ENCODE measurements around the gene IFI30.

IFI30 gene

DNA sequence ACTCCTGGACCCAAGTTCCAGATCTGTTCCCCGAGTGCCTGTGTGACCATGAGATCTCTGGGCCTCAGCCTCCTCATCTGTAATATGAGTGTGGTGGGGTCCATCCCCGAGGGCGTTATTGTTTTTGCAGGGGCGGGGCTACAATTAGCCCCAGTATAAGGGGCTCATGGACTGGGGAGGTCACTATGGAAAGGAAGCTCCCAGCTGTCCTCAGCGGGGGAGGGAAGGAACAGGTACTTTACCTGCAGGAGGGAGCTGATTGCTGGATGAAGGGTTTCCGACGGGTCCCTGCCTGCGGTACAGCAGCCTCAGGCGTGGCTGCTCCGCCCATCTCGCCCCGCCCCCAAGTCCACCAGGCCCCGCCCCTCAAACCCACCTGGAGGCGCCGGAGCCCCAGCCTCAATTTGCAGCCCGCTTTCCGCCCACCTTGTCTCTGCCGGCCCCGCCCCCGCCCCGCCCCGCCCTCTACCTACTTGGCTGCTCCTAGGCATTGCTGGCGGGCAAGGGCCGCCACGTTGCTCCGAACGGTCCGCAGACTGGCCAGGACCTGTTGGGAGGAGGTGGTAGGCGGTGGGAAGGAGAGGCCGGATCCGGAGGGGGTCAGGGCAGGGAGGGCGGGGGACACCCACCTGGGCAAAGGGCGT, 47.1 kb downstream of the IFI30 start:
- no peak overlapping the region for H3K4me3 ChIP-seq (ENCODE audit: low read depth, low read length)
- TF ChIP-seq, protein P1, sequence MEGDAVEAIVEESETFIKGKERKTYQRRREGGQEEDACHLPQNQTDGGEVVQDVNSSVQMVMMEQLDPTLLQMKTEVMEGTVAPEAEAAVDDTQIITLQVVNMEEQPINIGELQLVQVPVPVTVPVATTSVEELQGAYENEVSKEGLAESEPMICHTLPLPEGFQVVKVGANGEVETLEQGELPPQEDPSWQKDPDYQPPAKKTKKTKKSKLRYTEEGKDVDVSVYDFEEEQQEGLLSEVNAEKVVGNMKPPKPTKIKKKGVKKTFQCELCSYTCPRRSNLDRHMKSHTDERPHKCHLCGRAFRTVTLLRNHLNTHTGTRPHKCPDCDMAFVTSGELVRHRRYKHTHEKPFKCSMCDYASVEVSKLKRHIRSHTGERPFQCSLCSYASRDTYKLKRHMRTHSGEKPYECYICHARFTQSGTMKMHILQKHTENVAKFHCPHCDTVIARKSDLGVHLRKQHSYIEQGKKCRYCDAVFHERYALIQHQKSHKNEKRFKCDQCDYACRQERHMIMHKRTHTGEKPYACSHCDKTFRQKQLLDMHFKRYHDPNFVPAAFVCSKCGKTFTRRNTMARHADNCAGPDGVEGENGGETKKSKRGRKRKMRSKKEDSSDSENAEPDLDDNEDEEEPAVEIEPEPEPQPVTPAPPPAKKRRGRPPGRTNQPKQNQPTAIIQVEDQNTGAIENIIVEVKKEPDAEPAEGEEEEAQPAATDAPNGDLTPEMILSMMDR (IDR thresholded peaks at IDR 0.05; ENCODE audit: low read depth, low read length), result no peak
- peaks cover 2% of the 10 kb centered on the region; the same call in 1 of the 2 replicates for H3K4me1 ChIP-seq
- no peak for DNase-seq
- H3K27me3 ChIP-seq, result peaks cover 13% of the 10 kb centered on the region
- no peaks in the 10 kb centered on the region for H3K36me3 ChIP-seq
- H3K9me3 ChIP-seq, result no peaks in the 10 kb centered on the region

DNA sequence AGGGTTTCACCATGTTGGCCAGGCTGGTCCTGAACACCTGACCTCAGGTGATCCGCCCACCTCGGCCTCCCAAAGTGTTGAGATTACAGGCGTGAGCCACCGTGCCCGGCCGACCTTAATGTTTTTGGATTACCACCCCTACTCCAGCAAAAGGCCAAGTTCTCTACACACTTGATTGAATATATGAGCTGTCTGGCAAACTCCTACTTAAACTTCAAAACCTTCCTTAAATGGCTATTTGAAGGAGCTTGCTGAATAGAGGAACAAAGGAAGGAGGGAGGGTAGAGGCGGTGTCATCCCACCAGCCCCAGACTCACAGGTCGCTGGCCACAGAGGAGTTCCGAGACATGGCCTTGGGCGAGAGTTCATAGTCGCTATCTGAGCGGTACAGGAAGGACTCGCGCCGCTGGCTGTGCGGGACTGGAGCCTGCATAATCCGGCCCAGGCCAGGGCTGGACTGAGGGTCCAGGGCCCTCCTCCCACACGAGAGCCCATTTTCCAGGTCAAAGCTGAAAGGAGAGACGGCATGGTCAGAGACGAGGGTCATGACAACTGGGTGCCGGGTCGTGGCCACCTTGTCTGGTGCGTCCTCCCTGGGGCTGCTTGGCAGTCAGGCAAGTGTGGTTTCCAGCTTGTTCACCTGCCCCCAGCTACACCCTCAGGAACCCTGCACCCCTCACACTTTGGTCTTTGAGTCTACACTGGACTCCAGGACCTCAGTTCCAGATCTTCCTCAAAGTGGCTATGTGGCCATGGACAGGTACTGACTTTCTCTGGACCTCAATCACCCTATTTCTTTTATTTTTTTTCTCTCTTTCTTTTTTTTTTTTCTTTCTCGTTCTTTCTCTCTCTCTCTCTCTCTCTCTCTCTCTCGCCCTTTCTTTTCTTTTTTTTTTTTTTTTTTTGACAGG, 48.5 kb downstream of the IFI30 start:
- TF ChIP-seq, protein P1 (IDR thresholded peaks at IDR 0.05; ENCODE audit: low read depth, low read length), result no peak
- H3K9me3 ChIP-seq, result no peaks in the 10 kb centered on the region
- peaks cover 3% of the 10 kb centered on the region; the same call in 1 of the 2 replicates for H3K4me1 ChIP-seq
- no peak overlapping the region for H3K4me3 ChIP-seq (ENCODE audit: low read depth, low read length)
- H3K27me3 ChIP-seq, result peaks cover 16% of the 10 kb centered on the region
- no peak for DNase-seq
- no peaks in the 10 kb centered on the region for H3K36me3 ChIP-seq

DNA sequence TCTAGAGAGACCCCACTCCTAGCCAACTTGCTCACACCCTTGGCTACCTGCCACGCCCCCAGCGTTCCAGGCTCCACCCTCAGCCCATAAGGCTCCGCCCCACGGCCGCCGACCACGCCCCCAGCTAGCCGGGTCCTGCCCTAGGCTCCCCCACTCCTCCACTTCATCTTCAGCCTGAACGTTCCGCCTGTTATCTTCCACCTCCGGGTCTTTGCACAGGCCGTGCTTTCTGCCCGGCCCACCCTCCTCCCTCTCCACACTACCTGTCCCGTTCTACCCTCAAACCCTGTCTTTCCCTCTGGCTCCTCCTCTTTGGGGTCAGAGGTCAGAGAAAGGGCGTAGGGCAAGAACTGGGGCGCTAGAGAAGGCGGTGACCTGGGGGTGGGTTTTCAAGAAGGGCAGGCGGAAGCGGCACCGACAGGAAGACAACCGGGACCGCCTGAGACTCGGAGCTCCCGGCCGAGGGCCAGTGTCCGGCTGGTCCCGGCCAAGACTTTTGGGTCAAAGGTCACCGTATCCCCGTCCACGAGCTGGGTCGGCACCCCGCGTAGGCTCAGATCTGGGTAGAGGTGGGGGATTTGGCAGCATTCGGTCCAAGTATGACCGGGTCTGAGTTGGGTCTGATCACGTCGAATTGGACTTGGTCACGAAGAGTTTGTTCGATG, 50.4 kb downstream of the IFI30 start:
- Histone ChIP-seq H3K36me3 (no peaks in the 10 kb centered on the region), H3K27me3 (peaks cover 16% of the 10 kb centered on the region), H3K4me1 (peaks cover 3% of the 10 kb centered on the region; the same call in 1 of the 2 replicates), H3K4me3 (ENCODE audit: low read depth, low read length) (peak overlapping the region; percentile 50), H3K9me3 (no peaks in the 10 kb centered on the region)
- TF ChIP-seq, protein P1 (IDR thresholded peaks at IDR 0.05; ENCODE audit: low read depth, low read length), result no peak
- peak; percentile 77 for DNase-seq

DNA sequence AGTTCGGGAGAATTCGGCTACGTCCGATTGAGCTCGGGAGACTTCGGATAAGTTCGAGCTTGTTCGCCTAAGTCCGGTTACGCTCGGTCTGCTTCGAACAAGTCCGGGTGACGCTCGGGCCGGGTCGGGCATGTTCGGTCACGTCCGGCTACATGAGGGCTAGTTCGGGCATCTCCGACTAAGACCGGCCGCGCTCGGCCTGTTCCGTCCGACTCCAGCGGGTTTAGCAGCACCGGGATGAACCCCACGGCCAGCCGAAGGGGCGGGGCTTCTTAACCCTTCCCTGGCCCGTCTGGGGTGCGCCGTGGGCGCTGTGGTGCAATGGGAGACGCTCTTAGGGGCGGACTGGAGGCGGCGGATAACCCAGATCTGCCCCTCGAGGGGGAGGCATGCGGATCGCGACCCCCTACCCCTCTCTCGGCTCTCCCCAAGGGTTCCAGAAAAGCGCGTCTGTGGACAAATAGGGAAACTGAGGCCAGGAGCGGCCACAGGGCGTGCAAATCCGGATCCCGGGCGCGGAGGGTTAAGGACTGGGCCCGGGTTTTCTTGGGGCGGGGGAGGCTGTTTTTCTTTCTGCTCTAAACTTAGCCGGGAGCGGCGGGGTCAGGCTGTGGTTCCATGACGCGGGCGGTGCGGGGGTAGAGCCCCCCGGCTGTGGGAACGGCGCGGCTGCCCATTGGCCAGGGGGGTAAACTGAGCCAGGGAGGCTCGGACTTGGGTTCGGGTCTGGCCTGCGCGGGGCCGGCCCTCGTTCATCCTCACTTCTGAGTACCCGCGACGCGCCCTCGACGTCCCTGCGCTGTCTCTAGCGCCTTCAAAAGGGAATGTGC, 51.1 kb downstream of the IFI30 start:
- Histone ChIP-seq H3K27me3 (peaks cover 16% of the 10 kb centered on the region), H3K9me3 (no peaks in the 10 kb centered on the region), H3K4me3 (ENCODE audit: low read depth, low read length) (peak overlapping the region; percentile 50), H3K36me3 (no peaks in the 10 kb centered on the region), H3K4me1 (peaks cover 3% of the 10 kb centered on the region; the same call in 1 of the 2 replicates)
- peak; percentile 98 for DNase-seq
- TF ChIP-seq, protein P1 (IDR thresholded peaks at IDR 0.05; ENCODE audit: low read depth, low read length), result no peak

DNA sequence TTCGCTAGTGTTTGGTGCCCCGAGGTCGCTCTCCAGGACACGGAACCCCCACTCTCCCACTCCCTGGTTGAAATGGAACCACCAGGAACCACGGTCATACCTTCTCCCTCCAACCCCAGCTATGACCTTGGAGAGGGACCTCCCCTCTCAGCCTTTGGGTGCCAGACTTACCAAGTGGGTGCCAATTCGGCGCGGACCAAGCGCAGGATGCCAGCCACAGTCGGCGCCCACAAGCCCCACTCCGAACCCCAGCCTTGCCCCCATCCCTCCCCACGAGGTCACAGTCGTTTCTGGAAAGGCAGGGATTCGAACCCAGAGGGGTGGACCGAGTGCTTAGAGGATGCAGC, 51.7 kb downstream of the IFI30 start:
- no peaks in the 10 kb centered on the region for H3K36me3 ChIP-seq
- TF ChIP-seq, protein P1 (IDR thresholded peaks at IDR 0.05; ENCODE audit: low read depth, low read length), result no peak
- no peak for DNase-seq
- peak overlapping the region; percentile 43 for H3K4me3 ChIP-seq (ENCODE audit: low read depth, low read length)
- peaks cover 16% of the 10 kb centered on the region for H3K27me3 ChIP-seq
- peaks cover 3% of the 10 kb centered on the region; the same call in 1 of the 2 replicates for H3K4me1 ChIP-seq
- no peaks in the 10 kb centered on the region for H3K9me3 ChIP-seq
